NCI-H446 treated with DMSO at 0.1 percent for 48 hours (cell line): Measurements from ENCODE around the gene GRM8.
"Not testable (repeated sequence)": the region's sequence is repeated elsewhere in the genome, so short reads cannot be mapped to it uniquely, and the experiment has no call there.

Experiments used
- DNase-seq: peaks from one replicate; lab custom pipeline; 2025; lab: John Stamatoyannopoulos, UW

GRM8 gene

DNA sequence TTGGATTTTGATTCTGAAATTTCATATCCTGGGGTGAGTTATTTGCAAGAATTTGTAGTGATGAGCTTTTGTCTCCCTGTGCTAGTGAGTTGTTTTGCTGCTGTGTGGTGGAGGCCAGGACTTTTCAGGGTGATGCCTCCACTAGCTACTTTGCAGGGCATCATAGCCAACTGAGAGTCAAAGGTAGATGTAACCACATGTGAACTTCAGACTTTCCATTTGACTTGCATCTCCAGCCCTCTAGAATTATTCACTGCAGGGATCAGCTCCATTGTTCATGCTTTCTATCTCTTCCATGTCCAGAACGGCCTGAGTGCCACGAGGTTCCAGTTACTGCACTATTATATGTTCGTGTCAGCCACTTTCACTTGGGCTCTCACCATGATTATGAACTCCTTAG is 534.3 kb downstream of the GRM8 start:
- DNase-seq: no peak

DNA sequence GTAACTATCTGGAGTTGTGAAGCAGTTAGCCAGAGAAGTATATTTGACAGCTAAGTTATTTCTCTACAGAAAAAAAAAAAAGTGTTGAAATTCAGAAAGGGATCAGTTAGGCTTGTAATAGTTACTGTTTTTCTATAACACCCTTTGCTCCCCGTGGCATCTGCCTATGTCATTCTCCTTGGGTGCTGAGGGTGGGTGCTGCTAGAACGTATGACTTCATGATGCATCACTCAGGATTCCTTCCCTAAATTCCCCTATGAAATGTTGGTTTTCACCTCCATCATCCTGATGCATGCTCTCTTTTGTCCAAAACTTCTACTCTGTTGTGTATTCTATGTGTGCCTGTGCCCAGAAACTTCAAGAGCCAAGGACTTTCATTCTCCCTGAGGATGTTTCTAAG is 536.4 kb downstream of the GRM8 start:
- no peak for DNase-seq

DNA sequence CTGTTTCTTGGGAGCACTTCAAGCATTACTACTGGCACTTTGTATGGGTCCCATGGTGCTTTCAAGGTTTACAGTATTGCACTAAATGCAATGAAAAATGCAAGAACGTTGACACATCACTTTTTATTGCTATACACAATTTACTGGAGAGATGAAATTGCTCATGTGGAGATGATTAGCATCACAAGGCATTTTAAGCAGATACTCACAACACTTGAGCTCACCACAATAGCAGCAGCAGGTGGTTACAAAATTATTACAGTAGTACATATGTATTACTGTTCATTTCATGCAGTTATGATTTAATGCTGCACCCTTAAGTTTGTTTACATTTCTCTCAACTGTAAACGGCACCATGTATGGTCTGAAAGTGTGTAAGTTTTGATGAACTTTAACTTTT is 537.7 kb downstream of the GRM8 start:
- DNase-seq: no peak

DNA sequence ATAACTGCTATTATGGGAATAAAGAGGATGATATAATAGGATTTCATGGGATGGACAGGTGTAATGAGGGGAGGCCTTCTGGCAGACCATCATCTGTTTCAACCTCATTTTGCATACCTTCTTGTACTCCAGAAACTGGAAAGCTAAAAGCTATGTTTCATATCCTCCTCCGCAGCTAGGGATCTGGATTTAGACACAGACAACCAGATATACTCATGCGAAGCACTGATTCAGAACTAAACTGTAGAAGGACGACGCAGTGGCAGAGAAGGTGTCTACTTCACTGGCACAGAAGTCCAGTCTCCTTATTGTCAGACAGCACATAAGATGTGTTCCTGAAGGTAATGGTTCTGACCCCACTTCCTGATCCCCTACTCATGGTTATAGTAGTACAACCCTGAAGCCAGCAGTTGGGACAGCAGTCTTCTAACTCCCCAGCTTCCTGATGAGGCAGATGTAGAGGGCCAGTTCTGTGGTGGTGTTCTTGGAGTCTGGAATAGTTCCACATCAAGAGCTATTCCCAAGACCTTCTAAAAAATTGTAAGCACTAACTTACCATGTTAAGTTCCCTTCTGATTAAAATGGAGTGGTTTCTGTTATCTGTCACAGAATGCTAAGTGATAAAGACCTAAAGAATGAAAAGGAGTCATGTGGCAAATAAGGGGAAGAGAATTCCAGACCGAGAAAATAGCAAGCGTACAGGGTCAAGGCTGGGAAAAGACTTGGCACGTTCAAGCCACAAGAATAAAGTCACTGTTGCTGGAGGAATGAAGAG is 550.3 kb downstream of the GRM8 start:
- no peak for DNase-seq

DNA sequence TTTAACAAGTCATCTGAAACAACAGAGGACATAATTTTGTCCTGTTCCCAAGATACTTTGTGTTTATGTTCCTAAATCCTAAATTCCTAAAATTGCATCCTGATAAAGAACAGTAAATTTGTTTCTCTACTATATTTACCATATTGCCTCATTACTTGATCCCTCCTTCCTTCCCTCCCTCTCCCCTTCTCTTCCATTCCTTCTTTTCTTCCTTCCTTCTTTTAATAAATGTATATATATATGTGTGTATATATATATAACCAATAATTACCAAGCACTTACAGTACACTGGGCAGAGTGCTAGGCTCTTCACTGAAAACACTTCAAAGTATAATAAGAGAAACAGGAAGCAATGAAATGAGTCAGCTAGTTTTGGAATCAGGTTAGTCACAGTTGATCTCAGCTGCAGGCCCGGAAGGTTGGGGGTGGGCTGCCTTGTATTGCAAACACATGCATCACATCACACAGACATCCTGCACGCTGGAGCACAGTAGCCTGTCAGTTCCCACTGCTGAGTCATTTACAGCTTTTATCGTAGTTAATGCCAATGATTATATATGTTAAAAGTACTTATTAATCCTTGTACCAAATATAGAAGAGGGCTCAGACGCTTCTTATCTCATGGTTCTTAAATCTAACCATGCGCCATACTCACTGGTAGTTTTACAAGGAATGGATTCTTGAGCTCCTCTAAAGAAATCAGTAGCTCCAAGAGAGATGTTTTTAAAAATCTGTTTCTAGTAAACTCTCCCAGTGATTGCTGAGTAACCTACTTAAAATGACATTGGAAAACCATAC is 551.7 kb downstream of the GRM8 start:
- no peak for DNase-seq

DNA sequence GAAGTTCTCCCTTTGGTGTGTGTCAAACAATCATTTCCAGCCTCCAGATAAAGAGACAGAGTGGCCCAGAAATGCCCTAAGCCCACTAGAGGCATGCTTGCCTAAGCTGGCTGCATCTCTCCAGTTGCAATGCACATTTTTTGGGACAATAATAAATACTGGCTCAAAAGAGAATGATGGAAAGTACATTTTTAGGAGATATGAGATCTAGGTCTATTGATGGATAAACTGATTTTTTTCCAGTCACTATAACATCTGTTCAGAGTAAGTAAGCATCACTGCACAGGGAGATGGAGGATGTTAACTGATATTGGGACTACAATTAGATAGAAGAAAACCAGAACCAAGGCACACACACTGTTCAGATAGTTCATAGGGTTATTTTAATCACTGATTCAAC is 553.0 kb downstream of the GRM8 start:
- no peak for DNase-seq

DNA sequence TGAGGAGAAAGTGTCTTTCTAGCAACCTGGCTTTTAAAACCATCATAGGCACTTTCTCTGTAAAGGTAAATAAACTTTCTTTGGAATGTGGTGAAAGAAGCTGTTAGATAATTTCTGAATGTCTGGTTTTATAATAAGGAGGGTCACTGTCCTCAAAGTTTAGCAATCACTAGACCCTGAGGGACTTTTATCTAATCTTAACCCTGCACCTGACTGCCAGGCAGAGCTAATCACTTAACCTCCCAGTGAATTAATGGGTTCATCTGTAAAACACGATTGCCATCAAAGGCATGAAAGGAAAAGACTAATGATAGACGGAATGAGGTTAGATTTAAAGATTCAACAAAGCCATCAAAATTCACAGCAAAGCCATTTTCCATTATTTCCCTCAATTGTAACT is 553.8 kb downstream of the GRM8 start:
- no peak for DNase-seq

DNA sequence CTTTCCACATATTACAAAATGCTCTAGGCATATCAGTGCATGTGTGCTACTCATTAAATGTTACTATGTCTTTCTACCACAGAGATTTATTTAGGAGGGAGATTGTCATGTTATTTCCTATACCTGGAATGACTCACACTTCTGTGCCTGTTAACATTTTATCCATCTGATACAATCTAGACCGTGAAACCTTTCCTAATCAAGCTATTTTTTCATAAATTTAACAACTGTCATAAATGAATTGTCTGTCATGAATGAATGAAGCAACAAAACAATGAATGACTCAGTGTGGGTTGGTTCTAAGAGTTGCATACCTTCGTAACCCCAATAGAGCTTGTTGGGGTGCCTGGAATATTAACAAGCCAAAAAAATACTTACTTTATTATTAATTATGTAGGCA is 554.3 kb downstream of the GRM8 start:
- DNase-seq: no peak

DNA sequence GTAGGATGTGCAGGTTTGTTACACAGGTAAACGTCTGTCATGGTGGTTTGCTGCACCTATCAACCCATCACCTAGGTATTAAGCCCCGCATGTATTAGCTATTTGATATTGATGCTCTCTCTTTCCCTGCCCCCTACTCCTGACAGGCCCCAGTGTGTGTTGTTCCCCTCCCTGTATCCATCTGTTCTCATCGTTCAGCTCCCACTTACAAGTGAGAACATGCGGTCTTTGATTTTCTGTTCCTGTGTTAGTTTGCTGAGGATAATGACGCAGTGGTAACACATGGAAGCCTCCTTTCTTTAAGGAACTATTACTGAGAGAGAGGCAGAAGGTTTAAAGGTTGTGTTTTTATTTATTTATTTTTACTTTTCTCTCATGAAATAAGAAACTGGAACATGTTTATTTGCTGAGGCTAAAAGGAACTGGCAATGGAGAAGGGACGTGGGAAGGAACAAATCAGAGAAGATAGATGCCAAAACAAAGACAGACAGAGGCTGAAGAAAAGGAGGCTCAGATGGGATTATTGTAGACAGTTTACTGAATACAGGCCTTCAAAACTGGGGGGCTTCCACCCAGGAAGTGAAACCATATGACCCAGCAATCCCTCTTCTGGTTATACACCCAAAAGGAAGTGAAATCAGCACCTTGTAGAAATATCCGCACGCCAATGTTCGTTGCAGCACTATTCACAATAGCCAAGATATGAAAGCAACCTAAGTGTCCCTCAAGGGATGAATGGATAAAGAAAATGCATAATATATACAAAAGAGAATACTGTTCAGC is 556.3 kb downstream of the GRM8 start:
- no peak for DNase-seq

DNA sequence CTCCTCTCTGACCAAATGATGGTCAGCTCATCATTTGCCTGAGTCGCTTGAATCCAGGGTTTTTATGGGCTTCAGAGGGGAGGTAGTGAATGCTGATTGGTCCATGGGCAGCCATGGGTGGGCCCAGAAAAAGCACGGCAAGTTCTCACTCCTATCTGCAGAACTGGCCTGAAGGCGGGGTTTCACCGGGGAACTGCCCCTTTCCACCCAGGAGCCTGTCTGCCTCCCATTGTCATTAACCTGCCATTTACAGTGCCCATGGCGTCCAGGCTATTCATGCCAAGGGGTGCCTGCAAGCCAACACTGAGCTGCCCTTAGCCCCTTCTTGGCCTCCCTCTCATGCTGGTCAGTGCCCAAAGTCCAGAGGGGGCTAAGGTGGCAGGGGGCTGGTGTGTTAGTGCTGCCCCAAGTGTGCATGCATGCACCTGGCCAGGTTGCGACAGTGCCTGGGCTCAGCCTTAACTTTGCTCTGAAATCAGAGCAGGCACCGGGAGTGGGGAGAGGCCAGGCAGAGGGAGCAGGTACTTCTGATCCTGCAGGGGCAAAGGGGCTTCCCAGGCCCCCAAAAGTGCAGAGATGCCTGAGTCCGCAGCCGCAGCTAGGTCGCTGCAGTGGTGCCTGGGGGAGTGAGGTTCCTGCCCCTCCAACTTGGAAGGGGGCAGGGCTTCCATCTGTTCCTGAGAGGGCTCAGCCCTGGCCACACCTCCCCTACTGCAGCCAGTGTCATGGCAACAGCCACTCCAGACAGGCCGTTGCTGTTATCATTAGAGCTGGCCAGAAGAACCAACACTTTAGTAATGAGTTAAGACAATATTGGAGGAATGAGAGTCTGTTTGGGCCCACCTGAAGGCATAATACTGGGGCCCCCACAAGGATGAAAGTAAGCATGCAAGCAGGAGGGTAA is 561.6 kb downstream of the GRM8 start:
- DNase-seq: no peak

DNA sequence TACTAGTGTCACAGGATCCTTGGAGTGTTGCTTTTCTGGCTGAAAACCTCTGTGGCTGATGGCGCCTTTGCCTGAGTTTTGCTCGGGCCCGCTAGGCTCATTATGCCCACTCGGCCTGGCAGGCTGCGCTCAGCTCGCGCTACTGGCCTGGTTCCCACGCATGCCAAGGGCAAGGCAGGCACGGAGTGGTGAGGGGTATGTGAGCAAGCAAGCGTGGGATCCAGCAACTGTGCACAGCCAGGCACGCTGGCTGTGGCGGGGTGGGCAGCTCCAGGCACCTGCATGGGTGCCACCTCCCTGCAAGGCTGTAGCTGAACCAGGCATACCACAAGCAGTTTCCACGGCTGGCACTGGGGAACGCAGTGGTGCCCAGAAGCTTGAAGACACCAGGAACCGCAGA is 562.6 kb downstream of the GRM8 start:
- no peak for DNase-seq

DNA sequence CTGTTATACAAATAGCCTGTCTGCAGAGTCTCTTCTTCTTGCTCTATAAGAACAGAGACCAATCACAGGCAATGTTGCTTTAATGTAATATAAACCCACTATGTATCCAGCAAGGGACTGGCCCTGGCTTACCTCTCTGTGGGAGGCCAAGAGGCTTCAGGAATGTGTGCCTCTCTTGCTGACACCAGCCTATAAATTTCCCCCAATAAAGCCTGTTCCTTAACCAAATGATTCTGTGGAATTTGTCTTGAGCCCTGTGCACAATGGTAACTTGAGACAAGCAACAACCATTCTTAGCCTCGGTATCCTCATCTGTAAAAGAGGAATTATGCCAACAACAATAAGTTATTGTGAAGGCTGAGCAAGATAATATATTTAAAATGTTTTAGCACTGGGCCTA is 563.7 kb downstream of the GRM8 start:
- DNase-seq: no peak

DNA sequence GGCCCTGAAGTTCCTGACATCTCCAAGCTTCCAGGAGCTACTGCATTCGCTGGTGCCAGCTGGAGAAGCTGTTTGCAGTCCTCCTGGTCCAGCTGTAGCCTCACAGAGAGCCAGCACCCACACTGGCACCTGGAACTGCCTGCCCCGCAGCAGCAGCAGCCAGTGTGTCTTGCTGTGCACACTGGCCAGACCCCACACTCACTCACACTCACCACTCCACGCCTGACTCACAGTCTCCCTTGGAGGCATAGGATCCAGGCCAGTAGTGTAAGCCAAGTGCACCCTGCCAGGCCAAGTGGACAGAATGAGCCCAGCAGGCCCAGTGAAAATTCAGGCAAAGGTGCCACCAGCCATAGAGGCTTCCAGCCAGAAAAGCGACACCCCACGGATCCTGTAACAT is 566.3 kb downstream of the GRM8 start:
- no peak for DNase-seq

DNA sequence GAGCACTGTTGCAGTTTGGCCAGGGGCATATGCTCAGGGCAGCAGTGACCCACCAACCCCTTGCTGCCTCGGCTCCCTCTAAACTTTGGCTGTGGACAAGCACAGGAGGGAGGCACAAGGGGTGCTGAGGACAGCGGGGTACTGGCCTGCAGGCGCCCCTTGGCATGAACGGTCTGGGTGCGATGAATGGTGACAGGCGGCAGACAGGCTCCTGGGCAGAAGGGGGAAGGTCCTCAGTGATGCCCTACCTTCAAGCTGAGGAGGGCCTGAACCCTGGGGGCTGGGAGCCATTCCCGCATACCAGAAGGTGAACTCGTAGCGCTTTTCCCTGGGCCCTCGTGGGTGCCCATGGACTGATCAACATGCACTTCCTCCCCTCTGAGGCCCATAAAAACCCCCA is 567.1 kb downstream of the GRM8 start:
- no peak for DNase-seq

DNA sequence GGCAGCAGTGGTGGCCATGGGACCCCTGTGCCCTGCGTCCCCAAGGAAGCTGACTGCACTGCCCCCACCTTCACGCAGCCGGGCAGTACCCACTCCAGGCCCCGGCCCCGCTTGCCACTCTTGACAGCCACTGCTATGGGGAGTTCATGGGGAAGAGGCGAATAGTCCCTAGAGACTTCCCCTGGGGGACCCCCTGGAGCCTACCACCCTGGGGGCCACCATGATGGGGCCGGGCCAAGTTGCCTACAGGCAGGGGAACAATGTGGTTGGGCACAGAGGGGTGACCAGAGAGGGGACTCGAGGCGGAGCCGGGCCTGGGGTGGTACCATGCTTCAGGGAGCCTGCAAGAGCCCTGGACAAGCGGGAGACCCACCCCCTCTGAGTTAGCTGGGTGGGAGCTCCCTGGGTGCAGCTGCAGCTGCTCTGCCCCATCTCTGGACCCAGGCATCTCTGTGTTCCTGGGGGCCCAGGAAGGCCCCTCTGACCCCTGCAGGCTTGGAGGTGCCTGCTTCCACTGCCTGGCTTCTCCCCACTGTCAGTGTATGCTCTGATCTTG is 567.6 kb downstream of the GRM8 start:
- no peak for DNase-seq

DNA sequence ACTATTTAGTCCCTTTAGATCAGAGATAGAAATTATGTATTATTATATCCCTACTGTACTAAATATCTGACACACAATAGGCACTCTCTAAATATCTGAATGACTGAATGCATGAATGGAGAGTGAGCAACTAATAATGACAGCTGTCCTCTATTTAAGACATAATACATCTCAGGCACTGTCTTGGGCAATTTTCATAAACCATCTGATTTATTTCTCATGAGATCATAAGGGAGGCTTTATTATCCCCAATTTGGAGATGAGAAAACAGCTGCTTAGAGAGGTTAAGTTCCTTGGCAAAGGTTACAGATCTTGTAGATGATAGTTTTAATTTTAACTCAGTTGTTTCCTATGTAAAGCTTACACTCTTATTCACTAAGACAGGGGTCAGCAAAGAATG is 570.6 kb downstream of the GRM8 start:
- no peak for DNase-seq

DNA sequence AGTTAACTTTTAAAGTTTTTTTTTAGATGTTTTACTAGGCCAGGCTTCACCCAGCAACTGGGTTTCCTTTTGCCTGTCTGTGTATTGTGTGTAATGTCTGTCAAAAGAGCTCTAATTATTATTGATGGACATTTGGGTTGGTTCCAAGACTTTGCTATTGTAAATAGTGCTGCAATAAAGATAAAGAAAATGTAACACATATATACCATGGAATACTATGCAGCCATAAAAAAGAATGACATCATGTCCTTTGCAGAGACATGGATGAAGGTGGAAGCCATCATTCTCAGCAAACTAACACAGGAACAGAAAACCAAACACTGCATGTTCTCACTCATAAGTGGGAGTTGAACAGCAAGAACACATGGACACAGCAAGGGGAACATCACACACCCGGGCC is 584.0 kb downstream of the GRM8 start:
- DNase-seq: not testable (repeated sequence)

DNA sequence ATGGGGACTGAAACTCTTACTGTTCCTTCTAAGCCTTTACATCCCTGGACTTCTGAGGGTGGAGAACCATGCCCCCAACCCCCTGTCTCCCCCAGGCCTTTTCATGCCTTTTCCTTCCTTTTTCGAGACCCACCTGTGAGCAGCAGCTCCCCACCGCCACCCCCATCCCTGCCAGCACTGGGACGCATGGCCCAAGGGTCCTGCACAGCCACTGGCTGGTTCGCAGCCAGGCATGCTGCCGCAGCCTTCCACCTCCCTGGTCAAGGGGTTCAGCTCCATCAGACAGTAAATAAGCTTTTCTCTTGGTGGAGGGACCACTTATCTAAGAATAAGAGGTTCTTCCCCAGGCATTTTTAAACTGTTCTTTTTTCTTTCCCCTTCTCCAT is 584.4 kb downstream of the GRM8 start:
- DNase-seq: no peak

DNA sequence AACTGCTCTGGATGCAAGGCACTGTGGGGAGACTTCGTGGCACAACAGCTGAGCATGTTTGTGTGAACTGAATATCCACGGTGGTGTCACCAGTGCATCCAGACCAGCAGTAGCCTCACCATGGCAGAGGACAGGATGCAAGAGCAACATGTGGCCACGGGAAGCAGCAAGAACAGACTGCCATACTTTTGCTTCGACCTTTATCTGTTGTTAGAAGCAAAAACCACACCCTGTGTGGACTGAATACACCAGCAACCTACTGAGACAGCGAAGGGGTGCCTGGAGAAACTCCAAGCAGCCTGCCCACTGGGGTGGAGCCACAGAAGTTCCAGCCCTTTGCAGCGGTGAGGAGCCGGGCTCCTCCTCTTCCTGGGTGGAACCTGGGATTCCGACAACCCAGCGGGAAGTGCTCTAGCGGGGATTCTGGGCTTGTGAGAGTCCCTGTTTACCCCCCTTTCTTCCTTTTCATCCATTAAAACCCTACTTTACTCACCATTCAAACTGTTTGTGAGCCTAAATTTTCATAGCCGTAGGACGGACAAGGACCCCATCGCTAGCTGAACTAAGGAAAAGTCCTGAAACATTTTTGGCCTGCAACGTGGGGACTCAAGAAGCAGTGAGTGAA is 584.9 kb downstream of the GRM8 start:
- DNase-seq: no peak

DNA sequence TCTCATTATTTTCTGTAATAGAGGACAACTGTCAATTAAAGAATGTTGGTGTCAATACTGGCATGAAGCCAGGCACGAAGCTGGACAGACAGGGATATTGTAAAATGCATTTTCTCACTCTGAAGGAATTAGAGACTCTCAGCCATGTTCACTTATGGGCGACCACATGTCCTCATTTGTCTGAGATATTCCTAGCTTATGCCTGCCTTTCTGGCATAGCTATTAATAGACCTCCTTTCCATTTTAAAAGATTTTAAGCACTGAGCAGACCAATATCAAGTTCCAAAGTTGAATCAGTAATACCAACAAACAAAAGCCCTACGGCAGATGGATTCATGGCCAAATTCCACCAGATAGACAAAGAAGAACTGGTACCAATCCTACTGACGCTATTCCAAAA is 589.9 kb downstream of the GRM8 start:
- DNase-seq: no peak

DNA sequence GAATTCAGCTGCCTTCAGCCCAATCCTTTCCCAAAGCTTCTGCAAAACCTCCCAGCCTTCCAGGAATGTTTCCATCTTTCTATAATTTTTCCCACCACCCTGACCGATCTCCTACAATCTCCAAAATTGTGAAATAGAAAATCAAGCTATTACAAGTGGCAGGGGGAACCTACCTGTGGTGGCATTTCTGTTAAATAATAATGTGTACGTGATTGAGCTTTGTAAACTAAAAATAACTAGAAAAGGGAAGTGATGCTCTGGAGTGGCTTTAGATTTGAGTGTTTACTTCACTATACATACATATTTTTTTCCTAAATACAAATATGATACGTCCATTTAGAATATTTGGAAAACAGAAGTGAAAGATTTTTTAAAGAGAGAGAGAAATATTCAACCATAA is 593.6 kb downstream of the GRM8 start:
- no peak for DNase-seq
